Retinal pigment epithelial cell (primary cell): ENCODE data around the gene CABP1.
"Not testable (repeated sequence)": the region's sequence is repeated elsewhere in the genome, so short reads cannot be mapped to it uniquely, and the experiment has no call there.

Source experiments
- DNase-seq: peaks from one replicate; pipeline ENCODE4 v3.0.0-alpha.2; 2010; ENCODE audit warnings: low read depth
- H3K4me3 ChIP-seq: 2 replicates; pipeline ENCODE4 v1.5.1; 2011; ENCODE audit warnings: mild to moderate bottlenecking, low read length, control low read depth, moderate library complexity
- TF ChIP-seq, protein P1 (sequence below): conservative IDR thresholded peaks from 2 replicates; pipeline ENCODE4 v1.5.1; 2011; ENCODE audit warnings: low read depth, low read length, control low read depth, inconsistent platforms

The CABP1 gene

DNA sequence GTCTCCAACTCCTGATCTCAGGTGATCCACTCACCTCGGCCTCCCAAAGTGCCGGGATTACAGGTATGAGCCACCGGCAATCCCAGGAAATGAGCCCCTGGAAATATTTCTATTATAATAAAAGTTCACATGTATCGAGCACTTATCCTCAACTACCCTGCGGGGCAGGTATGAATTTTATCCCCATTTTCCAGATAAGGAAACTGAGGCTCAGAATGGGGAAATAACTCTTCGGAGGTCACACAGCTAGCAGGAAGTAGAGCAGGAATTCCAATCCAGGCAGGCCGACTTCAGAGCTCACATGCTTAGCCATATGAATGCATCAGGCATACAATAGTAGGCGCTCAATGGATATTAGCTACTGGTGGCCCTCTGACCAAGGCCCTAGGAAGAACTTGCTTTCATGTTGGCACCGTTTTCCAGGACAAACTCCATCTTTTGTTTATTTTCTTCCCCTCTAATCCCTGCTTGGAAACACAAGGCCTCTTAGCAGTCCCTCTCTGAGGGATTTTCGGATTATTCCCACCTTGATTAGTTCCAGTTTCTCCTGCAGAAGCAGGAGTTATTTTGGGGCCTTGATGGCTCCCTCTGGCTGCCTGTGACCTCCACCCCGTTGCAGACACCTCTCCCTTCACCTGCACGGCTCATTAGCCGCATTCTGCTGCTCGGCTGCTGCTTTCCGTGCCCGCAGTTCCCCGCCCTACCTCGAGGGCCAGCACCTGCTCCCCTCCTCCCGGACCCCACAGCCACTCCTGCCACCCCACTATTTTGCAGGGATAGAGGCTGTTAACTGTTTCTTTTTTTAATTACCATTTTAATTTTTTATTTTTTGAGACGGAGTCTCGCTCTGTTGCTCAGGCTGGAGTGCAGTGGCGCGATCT lies 40.5 kb upstream of the CABP1 start:
- TF ChIP-seq, protein P1, sequence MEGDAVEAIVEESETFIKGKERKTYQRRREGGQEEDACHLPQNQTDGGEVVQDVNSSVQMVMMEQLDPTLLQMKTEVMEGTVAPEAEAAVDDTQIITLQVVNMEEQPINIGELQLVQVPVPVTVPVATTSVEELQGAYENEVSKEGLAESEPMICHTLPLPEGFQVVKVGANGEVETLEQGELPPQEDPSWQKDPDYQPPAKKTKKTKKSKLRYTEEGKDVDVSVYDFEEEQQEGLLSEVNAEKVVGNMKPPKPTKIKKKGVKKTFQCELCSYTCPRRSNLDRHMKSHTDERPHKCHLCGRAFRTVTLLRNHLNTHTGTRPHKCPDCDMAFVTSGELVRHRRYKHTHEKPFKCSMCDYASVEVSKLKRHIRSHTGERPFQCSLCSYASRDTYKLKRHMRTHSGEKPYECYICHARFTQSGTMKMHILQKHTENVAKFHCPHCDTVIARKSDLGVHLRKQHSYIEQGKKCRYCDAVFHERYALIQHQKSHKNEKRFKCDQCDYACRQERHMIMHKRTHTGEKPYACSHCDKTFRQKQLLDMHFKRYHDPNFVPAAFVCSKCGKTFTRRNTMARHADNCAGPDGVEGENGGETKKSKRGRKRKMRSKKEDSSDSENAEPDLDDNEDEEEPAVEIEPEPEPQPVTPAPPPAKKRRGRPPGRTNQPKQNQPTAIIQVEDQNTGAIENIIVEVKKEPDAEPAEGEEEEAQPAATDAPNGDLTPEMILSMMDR = no peak
- DNase-seq = no peak
- no peak overlapping the region for H3K4me3 ChIP-seq

DNA sequence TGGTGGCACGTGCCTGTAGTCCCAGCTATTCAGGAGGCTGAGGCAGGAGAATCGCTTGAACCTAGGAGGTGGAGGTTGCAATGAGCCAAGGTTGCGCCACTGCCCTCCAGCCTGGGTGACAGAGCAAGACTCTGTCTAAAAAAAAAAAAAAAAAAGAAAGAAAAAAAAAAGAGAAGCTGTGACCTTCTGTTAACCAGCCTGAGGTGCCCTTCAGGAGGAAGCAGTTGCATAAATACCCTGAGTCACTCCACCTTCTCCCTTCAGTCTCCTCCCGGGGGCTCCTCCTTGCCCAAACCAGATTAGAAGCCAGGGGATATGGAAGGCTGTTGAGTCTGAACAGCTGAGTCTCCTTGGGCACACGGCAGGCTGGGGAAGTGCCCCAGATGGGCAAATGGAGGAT lies 38.0 kb upstream of the CABP1 start:
- not testable (repeated sequence) for H3K4me3 ChIP-seq, DNase-seq

GRCh38 chr12:120610560-120610959 lies 29.9 kb upstream of the CABP1 start:
- TF ChIP-seq, protein P1 = no peak
- H3K4me3 ChIP-seq = no peak overlapping the region
- no peak for DNase-seq

GRCh38 chr12:120611534-120611933 lies 28.9 kb upstream of the CABP1 start:
- DNase-seq, H3K4me3 ChIP-seq: not testable (repeated sequence)

GRCh38 chr12:120614848-120615247 lies 25.6 kb upstream of the CABP1 start:
- TF ChIP-seq, protein P1 = no peak
- no peak overlapping the region for H3K4me3 ChIP-seq
- no peak for DNase-seq

DNA sequence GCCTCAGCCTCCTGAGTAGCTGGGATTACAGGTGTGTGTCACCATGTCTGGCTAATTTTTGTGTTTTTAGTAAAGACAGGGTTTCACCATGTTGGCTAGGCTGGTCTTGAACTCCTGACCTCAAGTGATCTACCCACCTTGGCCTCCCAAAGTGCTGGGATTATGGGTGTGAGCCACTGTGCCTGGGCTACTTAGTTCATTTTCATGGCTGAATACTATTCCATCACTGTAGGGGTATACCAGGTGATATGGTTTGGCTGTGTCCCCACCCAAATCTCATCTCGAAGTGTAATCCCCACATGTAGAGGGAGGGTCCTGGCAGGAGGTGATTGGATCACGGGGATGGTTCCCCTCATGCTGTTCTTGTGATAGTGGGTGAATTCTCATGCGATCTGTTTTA lies 23.2 kb upstream of the CABP1 start:
- DNase-seq = not testable (repeated sequence)

DNA sequence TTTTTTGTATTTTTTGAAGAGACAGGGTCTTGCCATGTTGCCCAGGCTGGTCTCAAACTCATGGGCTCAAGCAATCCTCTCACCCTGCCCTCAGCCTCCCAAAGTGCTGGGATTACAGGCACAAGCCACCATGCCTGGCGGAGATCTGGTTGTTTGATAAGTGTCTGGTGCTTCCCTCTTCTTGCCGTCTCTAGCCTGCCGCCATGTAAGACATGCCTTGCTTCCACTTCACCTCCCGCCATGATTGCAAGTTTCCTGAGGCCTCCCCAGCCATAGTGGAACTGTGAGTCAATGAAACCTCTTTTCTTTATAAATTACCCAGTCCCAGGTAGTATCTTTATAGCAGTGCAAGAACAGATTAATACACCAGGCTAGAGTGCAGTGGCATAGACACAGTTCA lies 22.7 kb upstream of the CABP1 start:
- not testable (repeated sequence) for H3K4me3 ChIP-seq, DNase-seq

More for the DNA sequence above, 23.2 kb upstream of the CABP1 start:
- H3K4me3 ChIP-seq = not testable (repeated sequence)

DNA sequence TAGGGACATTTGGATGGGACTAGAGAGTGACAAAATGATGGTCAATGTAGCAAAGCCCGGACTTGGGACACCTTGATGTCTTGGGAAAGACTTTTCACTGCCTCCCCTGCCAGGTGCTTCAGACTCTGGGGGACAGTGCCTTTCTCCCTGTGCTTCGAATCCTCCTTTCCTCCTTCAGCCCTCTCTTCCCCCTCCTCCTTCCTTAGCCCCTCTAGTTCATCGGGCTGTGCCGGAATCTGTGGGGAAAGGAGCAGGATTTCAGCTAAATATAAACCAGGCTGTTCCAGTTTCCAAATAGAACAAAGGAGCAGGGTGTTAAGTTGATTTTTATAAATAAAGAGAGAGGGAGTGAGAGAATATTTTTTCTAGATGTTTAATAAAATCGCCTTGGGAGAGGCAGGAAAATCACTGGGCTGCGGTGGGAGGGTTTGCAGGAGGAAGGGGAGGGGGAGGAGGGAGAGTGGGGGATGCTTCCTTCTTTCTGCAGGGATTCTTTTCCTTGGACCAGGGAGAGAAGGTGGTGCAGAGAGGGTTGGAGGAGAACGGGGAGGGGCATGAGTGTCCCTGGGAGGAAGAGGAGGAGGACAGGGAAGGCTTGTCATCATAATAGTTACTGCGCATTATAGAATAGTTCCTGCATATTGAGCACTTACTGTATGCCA lies 21.3 kb upstream of the CABP1 start:
- TF ChIP-seq, protein P1 = no peak
- H3K4me3 ChIP-seq = no peak overlapping the region
- no peak for DNase-seq

DNA sequence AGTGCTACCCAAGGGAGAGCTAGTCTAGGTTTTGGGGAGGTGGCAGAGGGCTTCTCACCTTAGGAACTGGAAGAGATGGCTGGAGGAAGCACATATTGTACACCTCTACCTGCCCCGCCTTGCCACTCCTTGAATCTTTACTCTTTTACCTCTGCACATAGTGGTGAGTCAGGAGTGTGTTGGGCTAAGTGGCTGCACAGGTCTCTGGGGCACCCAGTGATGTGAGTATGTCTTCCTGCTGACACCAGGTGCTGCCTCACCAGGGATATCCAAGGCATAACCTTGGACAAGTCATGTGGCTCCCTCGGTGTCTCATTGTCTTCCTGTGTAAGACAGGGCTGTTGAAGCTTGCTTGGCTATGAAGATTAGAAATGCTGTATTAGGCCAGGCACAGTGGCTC lies 19.8 kb upstream of the CABP1 start:
- H3K4me3 ChIP-seq = no peak overlapping the region
- TF ChIP-seq, protein P1 = no peak
- no peak for DNase-seq
